K562 (cell line): ENCODE data around the gene ILK. TPM values are rescaled to one million over a fixed set of nuclear protein-coding genes. Genes with fewer than 3 reads are reported as not detected.

Experiments used
- ATF1 ChIP-seq, 2 experiments: fragments of 450-650 bp in 1 of 2; IDR thresholded peaks; 2 replicates each; pipeline ENCODE4 v1.6.1; 2016; ENCODE audit warnings: missing compliant biosample characterization in 1 of 2, missing genetic modification characterization in 1 of 2
- FOXA1 ChIP-seq: fragments of 450-650 bp; IDR thresholded peaks from 2 replicates; pipeline ENCODE4 v1.6.1; 2016; ENCODE audit warnings: mild to moderate bottlenecking, borderline replicate concordance
- GTF2F1 ChIP-seq: IDR thresholded peaks from 2 replicates; pipeline ENCODE4 v1.6.1; 2011; ENCODE audit warnings: low read depth, low read length, improper control_type of control experiment
- HNRNPLL ChIP-seq: fragments of 200-400 bp; formaldehyde crosslinking; IDR thresholded peaks from 2 replicates; pipeline ENCODE4 v1.6.1; 2017; ENCODE audit warnings: low read length, low read depth, mild to moderate bottlenecking; ENCODE audit not compliant: poor library complexity, severe bottlenecking
- MTA2 ChIP-seq: fragments of 450-650 bp; IDR thresholded peaks from 2 replicates; pipeline ENCODE4 v1.6.1; 2016; ENCODE audit warnings: low read depth
- NCOA4 ChIP-seq: fragments of 450-650 bp; IDR thresholded peaks from 2 replicates; pipeline ENCODE4 v1.6.1; 2018; ENCODE audit warnings: mild to moderate bottlenecking; ENCODE audit not compliant: partially characterized antibody
- PCBP2 ChIP-seq: fragments of 200-400 bp; formaldehyde crosslinking; IDR thresholded peaks from 2 replicates; pipeline ENCODE4 v1.6.1; 2018; ENCODE audit warnings: low read length, low read depth, mild to moderate bottlenecking, moderate library complexity; ENCODE audit not compliant: poor library complexity, severe bottlenecking
- TEAD2 ChIP-seq: fragments of 450-650 bp; IDR thresholded peaks from 2 replicates; pipeline ENCODE4 v1.6.1; 2016; ENCODE audit warnings: missing genetic modification characterization, control low read depth, missing compliant biosample characterization
- TGIF2 ChIP-seq: sonication (generic); formaldehyde crosslinking; IDR thresholded peaks from 2 replicates; pipeline ENCODE4 v1.8.1; 2022; ENCODE audit warnings: mild to moderate bottlenecking, missing genetic modification reagents, moderate library complexity
- WHSC1 ChIP-seq: IDR thresholded peaks from one replicate; pipeline ENCODE4 v1.6.1; 2012; ENCODE audit warnings: low read length, control low read depth, inconsistent platforms
- ZNF311 ChIP-seq: fragments of 250-450 bp; sonication (Bioruptor Pico); IDR thresholded peaks from 2 replicates; pipeline ENCODE4 v1.4.0; 2020; ENCODE audit warnings: mild to moderate bottlenecking, moderate library complexity
- ZNF507 ChIP-seq: conservative IDR thresholded peaks from 2 replicates; pipeline ENCODE4 v1.6.1; 2017; ENCODE audit warnings: missing genetic modification characterization, missing compliant biosample characterization
- polyA plus RNA-seq, 8 experiments: library from polyadenylated mRNA; depleted of rRNA in 4 of 8; stranded (reverse) in 5 of 8; unstranded in 3 of 8; fragments of >200 nt; fragmentation: Nextera tagmentation in 2 of 8; fragmentation: Illumina TruSeq in 1 of 8; extraction: Ambion mirVana in 2 of 8; extraction: Trizol in 1 of 8; gene quantifications; 2 replicates each; pipeline versions ENCODE4 v1.2.1 to v1.2.3, GENCODE V29; 2011 to 2014; ENCODE audit warnings: inconsistent platforms in 1 of 8, missing spikeins in 1 of 8
- total RNA-seq, 7 experiments: library from RNA; depleted of rRNA in 6 of 7; stranded (reverse); fragments of >200 nt in 6 of 7; fragmentation: Illumina TruSeq in 2 of 7; extraction: Trizol in 2 of 7; gene quantifications; 2 replicates each; pipeline versions ENCODE4 v1.2.1 to v1.2.3, GENCODE V29; 2011 to 2021; ENCODE audit warnings: low replicate concordance in 1 of 7
- TF ChIP-seq, protein P1 (sequence below): fragments of 450-650 bp; formaldehyde crosslinking; IDR thresholded peaks from 2 replicates; pipeline ENCODE4 v1.4.0; 2020; ENCODE audit warnings: mild to moderate bottlenecking, moderate library complexity
- TF ChIP-seq, protein P2 (sequence below): fragments of 450-650 bp; IDR thresholded peaks from 2 replicates; pipeline ENCODE4 v1.6.1; 2016; ENCODE audit warnings: low read depth
- TF ChIP-seq, protein P3 (sequence below): fragments of 450-650 bp; IDR thresholded peaks from 2 replicates; pipeline ENCODE4 v1.6.1; 2016; ENCODE audit warnings: mild to moderate bottlenecking
- TF ChIP-seq, protein P4 (sequence below): fragments of 250-450 bp; sonication (Bioruptor Pico); IDR thresholded peaks from 2 replicates; pipeline ENCODE4 v1.8.0; 2022; ENCODE audit warnings: inconsistent platforms, mild to moderate bottlenecking, moderate library complexity, borderline replicate concordance

Gene ILK
- total and polyA plus RNA-seq, 9 of the 15 experiments (the other 6 are each of a cell fraction or from before 2014, with no cell fraction given) = 43.3 to 95.9 (median 58.9) TPM

DNA sequence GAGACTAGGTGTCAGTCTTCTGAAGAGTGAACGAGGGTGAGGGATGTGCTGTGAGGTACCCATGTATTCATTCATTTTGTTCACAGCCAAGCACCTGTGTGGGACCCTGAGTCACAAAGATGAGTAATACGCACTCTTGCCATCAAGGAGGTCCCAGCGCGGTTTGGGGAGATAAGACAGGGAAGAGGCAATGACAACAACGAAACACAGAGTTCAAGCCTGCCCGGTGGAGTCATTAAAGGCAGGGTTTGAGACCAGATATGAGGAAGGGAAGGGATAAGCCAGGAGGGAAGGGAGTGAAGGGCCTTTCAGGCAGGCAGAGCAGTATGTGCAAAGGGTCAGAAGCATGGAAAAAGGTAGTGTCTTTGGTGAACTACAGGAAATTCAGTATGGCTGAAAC is 47.4 kb downstream of the ILK start (continued):
- TF ChIP-seq, protein P1, sequence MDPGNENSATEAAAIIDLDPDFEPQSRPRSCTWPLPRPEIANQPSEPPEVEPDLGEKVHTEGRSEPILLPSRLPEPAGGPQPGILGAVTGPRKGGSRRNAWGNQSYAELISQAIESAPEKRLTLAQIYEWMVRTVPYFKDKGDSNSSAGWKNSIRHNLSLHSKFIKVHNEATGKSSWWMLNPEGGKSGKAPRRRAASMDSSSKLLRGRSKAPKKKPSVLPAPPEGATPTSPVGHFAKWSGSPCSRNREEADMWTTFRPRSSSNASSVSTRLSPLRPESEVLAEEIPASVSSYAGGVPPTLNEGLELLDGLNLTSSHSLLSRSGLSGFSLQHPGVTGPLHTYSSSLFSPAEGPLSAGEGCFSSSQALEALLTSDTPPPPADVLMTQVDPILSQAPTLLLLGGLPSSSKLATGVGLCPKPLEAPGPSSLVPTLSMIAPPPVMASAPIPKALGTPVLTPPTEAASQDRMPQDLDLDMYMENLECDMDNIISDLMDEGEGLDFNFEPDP = no peak
- TF ChIP-seq ATF1 (CRISPR knock-in tag; IDR thresholded peaks at IDR 0.05) (no peak), ATF1 (tag; IDR thresholded peaks at IDR 0.05) (no peak), FOXA1 (no peak), WHSC1 (no peak), GTF2F1 (no peak), TEAD2 (tag) (no peak), TGIF2 (CRISPR knock-in tag) (no peak), ZNF507 (tag) (no peak), MTA2 (peak; percentile 64; the same call in 1 of the 2 replicates), ZNF311 (CRISPR knock-in tag) (no peak), PCBP2 (no peak), HNRNPLL (no peak), NCOA4 (no peak)
- TF ChIP-seq, protein P2, sequence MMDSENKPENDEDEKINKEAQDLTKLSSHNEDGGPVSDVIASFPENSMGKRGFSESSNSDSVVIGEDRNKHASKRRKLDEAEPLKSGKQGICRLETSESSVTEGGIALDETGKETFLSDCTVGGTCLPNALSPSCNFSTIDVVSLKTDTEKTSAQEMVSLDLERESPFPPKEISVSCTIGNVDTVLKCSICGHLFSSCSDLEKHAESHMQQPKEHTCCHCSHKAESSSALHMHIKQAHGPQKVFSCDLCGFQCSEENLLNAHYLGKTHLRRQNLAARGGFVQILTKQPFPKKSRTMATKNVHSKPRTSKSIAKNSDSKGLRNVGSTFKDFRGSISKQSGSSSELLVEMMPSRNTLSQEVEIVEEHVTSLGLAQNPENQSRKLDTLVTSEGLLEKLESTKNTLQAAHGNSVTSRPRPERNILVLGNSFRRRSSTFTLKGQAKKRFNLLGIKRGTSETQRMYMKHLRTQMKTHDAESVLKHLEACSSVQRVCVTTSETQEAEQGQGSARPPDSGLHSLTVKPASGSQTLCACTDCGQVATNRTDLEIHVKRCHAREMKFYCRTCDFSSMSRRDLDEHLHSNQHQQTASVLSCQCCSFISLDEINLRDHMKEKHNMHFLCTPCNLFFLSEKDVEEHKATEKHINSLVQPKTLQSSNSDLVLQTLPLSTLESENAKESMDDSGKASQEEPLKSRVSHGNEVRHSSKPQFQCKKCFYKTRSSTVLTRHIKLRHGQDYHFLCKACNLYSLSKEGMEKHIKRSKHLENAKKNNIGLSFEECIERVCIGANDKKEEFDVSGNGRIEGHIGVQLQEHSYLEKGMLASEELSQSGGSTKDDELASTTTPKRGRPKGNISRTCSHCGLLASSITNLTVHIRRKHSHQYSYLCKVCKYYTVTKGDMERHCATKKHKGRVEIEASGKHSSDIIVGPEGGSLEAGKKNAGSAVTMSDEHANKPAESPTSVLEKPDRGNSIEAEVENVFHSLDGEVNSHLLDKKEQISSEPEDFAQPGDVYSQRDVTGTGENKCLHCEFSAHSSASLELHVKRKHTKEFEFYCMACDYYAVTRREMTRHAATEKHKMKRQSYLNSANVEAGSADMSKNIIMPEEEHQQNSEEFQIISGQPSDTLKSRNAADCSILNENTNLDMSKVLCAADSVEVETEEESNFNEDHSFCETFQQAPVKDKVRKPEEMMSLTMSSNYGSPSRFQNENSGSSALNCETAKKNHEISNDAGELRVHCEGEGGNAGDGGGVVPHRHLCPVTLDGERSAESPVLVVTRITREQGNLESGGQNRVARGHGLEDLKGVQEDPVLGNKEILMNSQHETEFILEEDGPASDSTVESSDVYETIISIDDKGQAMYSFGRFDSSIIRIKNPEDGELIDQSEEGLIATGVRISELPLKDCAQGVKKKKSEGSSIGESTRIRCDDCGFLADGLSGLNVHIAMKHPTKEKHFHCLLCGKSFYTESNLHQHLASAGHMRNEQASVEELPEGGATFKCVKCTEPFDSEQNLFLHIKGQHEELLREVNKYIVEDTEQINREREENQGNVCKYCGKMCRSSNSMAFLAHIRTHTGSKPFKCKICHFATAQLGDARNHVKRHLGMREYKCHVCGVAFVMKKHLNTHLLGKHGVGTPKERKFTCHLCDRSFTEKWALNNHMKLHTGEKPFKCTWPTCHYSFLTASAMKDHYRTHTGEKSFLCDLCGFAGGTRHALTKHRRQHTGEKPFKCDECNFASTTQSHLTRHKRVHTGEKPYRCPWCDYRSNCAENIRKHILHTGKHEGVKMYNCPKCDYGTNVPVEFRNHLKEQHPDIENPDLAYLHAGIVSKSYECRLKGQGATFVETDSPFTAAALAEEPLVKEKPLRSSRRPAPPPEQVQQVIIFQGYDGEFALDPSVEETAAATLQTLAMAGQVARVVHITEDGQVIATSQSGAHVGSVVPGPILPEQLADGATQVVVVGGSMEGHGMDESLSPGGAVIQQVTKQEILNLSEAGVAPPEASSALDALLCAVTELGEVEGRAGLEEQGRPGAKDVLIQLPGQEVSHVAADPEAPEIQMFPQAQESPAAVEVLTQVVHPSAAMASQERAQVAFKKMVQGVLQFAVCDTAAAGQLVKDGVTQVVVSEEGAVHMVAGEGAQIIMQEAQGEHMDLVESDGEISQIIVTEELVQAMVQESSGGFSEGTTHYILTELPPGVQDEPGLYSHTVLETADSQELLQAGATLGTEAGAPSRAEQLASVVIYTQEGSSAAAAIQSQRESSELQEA = no peak
- TF ChIP-seq, protein P3, sequence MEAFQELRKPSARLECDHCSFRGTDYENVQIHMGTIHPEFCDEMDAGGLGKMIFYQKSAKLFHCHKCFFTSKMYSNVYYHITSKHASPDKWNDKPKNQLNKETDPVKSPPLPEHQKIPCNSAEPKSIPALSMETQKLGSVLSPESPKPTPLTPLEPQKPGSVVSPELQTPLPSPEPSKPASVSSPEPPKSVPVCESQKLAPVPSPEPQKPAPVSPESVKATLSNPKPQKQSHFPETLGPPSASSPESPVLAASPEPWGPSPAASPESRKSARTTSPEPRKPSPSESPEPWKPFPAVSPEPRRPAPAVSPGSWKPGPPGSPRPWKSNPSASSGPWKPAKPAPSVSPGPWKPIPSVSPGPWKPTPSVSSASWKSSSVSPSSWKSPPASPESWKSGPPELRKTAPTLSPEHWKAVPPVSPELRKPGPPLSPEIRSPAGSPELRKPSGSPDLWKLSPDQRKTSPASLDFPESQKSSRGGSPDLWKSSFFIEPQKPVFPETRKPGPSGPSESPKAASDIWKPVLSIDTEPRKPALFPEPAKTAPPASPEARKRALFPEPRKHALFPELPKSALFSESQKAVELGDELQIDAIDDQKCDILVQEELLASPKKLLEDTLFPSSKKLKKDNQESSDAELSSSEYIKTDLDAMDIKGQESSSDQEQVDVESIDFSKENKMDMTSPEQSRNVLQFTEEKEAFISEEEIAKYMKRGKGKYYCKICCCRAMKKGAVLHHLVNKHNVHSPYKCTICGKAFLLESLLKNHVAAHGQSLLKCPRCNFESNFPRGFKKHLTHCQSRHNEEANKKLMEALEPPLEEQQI = no peak
- TF ChIP-seq, protein P4, sequence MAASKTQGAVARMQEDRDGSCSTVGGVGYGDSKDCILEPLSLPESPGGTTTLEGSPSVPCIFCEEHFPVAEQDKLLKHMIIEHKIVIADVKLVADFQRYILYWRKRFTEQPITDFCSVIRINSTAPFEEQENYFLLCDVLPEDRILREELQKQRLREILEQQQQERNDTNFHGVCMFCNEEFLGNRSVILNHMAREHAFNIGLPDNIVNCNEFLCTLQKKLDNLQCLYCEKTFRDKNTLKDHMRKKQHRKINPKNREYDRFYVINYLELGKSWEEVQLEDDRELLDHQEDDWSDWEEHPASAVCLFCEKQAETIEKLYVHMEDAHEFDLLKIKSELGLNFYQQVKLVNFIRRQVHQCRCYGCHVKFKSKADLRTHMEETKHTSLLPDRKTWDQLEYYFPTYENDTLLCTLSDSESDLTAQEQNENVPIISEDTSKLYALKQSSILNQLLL (CRISPR knock-in tag) = no peak
